ENCODE measurements around the gene USP46. TPM values are rescaled to one million over a fixed set of nuclear protein-coding genes. Genes with fewer than 3 reads are reported as not detected.

The USP46 gene
- total RNA-seq, 1 experiment from 2014 or later = 48.1 TPM

GRCh38 chr4:52635560-52635959 lies 23.5 kb downstream of the USP46 start:
- TF ChIP-seq MYBL2 (CRISPR knock-in tag; IDR thresholded peaks at IDR 0.05) (no peak), MAX (CRISPR knock-in tag; IDR thresholded peaks at IDR 0.05) (no peak), ETV6 (CRISPR knock-in tag; IDR thresholded peaks at IDR 0.05) (no peak), KAT7 (CRISPR knock-in tag; IDR thresholded peaks at IDR 0.05; ENCODE audit: borderline replicate concordance) (no peak), ZNF671 (CRISPR knock-in tag; IDR thresholded peaks at IDR 0.05) (no peak), ZNF263 (CRISPR knock-in tag; IDR thresholded peaks at IDR 0.05; ENCODE audit: low read depth) (no peak), E2F1 (CRISPR knock-in tag; IDR thresholded peaks at IDR 0.05) (no peak), ZNF532 (CRISPR knock-in tag; IDR thresholded peaks at IDR 0.05; ENCODE audit: borderline replicate concordance) (no peak), GRHL2 (CRISPR knock-in tag; IDR thresholded peaks at IDR 0.05; ENCODE audit: insufficient replicate concordance, severe bottlenecking) (no peak), ATF3 (CRISPR knock-in tag; conservative IDR thresholded peaks at IDR 0.05) (no peak), AR (CRISPR knock-in tag; IDR thresholded peaks at IDR 0.05) (no peak), FOXJ3 (CRISPR knock-in tag; IDR thresholded peaks at IDR 0.05; ENCODE audit: borderline replicate concordance) (no peak)
- H3K27ac Mint-ChIP-seq = peak overlapping the region; percentile 2; the same call in 1 of the 2 replicates

GRCh38 chr4:52635130-52635529 lies 24.0 kb downstream of the USP46 start:
- H3K27me3 Mint-ChIP-seq (ENCODE audit: low read depth) = no peaks in the 10 kb centered on the region
- CTCF ChIA-PET = no interaction called here
- H3K9me3 Mint-ChIP-seq = peaks cover 10% of the 10 kb centered on the region
- POLR2A ChIA-PET = no interaction called here
- H3K27ac Mint-ChIP-seq = peak overlapping the region; percentile 2; the same call in 1 of the 2 replicates
- H3K36me3 Mint-ChIP-seq = peaks cover 15% of the 10 kb centered on the region
- no peak for DNase-seq (ENCODE audit: low spot score)
- H3K4me1 Mint-ChIP-seq = peaks cover 19% of the 10 kb centered on the region
- ATAC-seq = no peak
- H3K4me3 Mint-ChIP-seq = no peak overlapping the region
- TF ChIP-seq HMGA2 (CRISPR knock-in tag; IDR thresholded peaks at IDR 0.05) (no peak), ZNF138 (CRISPR knock-in tag; conservative IDR thresholded peaks at IDR 0.05) (no peak), CREB1 (CRISPR knock-in tag; IDR thresholded peaks at IDR 0.05) (no peak), ZNF317 (CRISPR knock-in tag; IDR thresholded peaks at IDR 0.05; ENCODE audit: borderline replicate concordance, low read depth) (no peak), ZNF232 (CRISPR knock-in tag; IDR thresholded peaks at IDR 0.05) (no peak), MAX (CRISPR knock-in tag; IDR thresholded peaks at IDR 0.05) (no peak), TEAD4 (CRISPR knock-in tag; IDR thresholded peaks at IDR 0.05) (no peak), E2F5 (CRISPR knock-in tag; IDR thresholded peaks at IDR 0.05) (no peak)

More at GRCh38 chr4:52635560-52635959, 23.5 kb downstream of the USP46 start:
- Mint-ChIP-seq H3K4me1 (peaks cover 19% of the 10 kb centered on the region), H3K9me3 (peaks cover 10% of the 10 kb centered on the region), H3K27me3 (ENCODE audit: low read depth) (no peaks in the 10 kb centered on the region), H3K36me3 (peaks cover 16% of the 10 kb centered on the region), H3K4me3 (no peak overlapping the region)
- ChIA-PET CTCF (interaction anchor here (1.1 kb wide), 1 partner anchor 48 kb away, joined by 6 read pairs; no protein-coding TSS in a partner anchor), POLR2A (no interaction called here)
- ATAC-seq = no peak
- no peak for DNase-seq (ENCODE audit: low spot score)
